ENCODE measurements around the gene CEP112. TPM values are rescaled to one million over a fixed set of nuclear protein-coding genes. Genes with fewer than 3 reads are reported as not detected.

CEP112 gene
- total and polyA plus RNA-seq, 4 donors: 1.1 to 4.9 (median 1.4) TPM

- WGBS: 85% methylated on average over 5 of the region's 5 CpGs
- no peak overlapping the region for H3K4me3 ChIP-seq (ENCODE audit: low read depth in 1 of 3, low read length in 3 of 3)
- TF ChIP-seq FOXA1 (IDR thresholded peaks at IDR 0.05) (no peak), CTCF (IDR thresholded peaks at IDR 0.05; ENCODE audit: low read depth, low read length, missing input control) (no peak), ZBTB33 (IDR thresholded peaks at IDR 0.05) (no peak), RXRA (IDR thresholded peaks at IDR 0.05) (no peak), EGR1 (IDR thresholded peaks at IDR 0.05; ENCODE audit: low read depth in 2 of 2) (no peak), NR2F2 (IDR thresholded peaks at IDR 0.05) (no peak), YY1 (IDR thresholded peaks at IDR 0.05) (no peak), TAF1 (conservative IDR thresholded peaks at IDR 0.05) (no peak)
- no peaks in the 10 kb centered on the region for H3K36me3 ChIP-seq (ENCODE audit: control insufficient read depth in 4 of 4, insufficient read depth in 3 of 4, low read depth in 1 of 4, low read length in 3 of 4)
- DNase-seq (ENCODE audit: low spot score): no peak
- H3K4me1 ChIP-seq (ENCODE audit: control insufficient read depth in 4 of 4, insufficient read depth in 4 of 4, low read length in 3 of 4): no peaks in the 10 kb centered on the region
- H3K9me3 ChIP-seq (ENCODE audit: control insufficient read depth in 4 of 4, low read length in 3 of 4): no peaks in the 10 kb centered on the region
- H3K27ac ChIP-seq (ENCODE audit: low read depth in 1 of 2, low read length in 2 of 2): no peak overlapping the region
- H3K9ac ChIP-seq (ENCODE audit: low read depth in 1 of 2, low read length in 2 of 2): no peak overlapping the region
- no peaks in the 10 kb centered on the region for H3K27me3 ChIP-seq (ENCODE audit: control insufficient read depth in 4 of 4, insufficient read depth in 4 of 4, low read length in 3 of 4)
Observed at GRCh38 chr17:65668211-65668610, 523.7 kb downstream of the CEP112 start.

- Histone ChIP-seq H3K27me3 (ENCODE audit: control insufficient read depth in 4 of 4, insufficient read depth in 4 of 4, low read length in 3 of 4) (no peaks in the 10 kb centered on the region), H3K36me3 (ENCODE audit: control insufficient read depth in 4 of 4, insufficient read depth in 3 of 4, low read depth in 1 of 4, low read length in 3 of 4) (no peaks in the 10 kb centered on the region), H3K27ac (ENCODE audit: low read depth in 1 of 2, low read length in 2 of 2) (no peak overlapping the region), H3K4me3 (ENCODE audit: low read depth in 1 of 3, low read length in 3 of 3) (no peak overlapping the region), H3K4me1 (ENCODE audit: control insufficient read depth in 4 of 4, insufficient read depth in 4 of 4, low read length in 3 of 4) (no peaks in the 10 kb centered on the region), H3K9me3 (ENCODE audit: control insufficient read depth in 4 of 4, low read length in 3 of 4) (no peaks in the 10 kb centered on the region), H3K9ac (ENCODE audit: low read depth in 1 of 2, low read length in 2 of 2) (no peak overlapping the region)
- no peak for DNase-seq (ENCODE audit: low spot score)
- TF ChIP-seq GABPA (IDR thresholded peaks at IDR 0.05 in 1 of 2, conservative IDR thresholded peaks at IDR 0.05 in 1 of 2): no peak
- no peak for TF ChIP-seq FOXA1 (IDR thresholded peaks at IDR 0.05)
- TF ChIP-seq TAF1 (conservative IDR thresholded peaks at IDR 0.05): no peak
- TF ChIP-seq HNF4G (IDR thresholded peaks at IDR 0.05): no peak
- no peak for TF ChIP-seq REST (IDR thresholded peaks at IDR 0.05)
- TF ChIP-seq RXRA (IDR thresholded peaks at IDR 0.05): no peak
- 96% methylated on average over 8 of the region's 8 CpGs for WGBS
Observed at GRCh38 chr17:65667656-65668055, 524.3 kb downstream of the CEP112 start.

Data from liver (tissue), 9 donors.